Activated CD4-positive, alpha-beta T cell treated with anti-CD3 and anti-CD28 coated beads, Interleukin-2, amount 50 U/mL, for 4 hours (primary cell): Measurements from ENCODE around the gene ZFAND6.
"Not testable (repeated sequence)": the region's sequence is repeated elsewhere in the genome, so short reads cannot be mapped to it uniquely, and the experiment has no call there.

ENCODE experiments used
- DNase-seq, 2 experiments: peaks; one replicate each; pipeline ENCODE4 v3.0.0-alpha.2; 2020

The ZFAND6 gene

DNA sequence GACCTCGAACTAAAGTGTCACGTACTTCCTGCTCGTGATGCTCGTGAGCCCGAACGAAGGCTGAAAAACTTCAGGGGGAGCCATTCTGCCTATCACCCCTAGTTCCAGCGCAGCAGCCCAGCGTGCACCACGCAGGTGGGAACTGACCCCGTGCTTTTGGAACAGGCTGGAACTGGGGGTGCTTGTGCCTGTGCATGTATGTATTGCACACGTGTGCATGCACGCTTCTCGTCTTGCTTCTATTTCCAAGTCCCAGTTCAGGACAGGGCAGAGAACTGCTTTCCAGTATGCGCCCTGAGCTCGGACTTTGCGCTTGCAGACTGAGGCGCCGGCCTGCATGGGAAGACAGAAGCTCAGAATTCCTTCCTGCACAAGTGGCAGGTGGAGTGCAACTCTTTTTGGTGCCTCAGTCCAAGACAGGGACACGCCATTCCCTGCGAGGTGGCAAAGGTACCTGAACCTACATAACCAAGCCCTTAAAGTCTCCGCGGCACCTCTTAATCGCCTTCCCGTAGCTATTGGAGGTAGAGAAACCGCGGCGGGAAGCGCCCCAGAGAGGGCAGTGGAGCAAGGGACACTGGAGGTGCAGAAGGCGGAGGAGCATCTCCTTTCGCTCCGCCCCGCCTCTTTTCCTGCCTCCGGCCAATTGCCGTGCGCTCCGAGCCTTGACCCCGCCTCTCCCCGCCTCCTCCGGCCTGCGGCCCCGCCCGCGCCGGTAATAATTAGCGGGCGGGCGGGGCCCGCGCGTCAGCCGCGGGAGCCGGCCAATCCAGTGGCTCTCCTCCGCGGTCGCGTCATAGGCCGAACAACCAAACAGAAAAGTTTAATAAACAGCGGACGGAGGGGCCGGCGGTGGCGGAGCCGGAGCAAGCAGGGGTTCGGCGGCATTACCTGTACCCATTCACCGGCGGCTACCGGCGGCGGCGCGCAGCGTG, at the start of gene ZFAND6:
TSS of gene ZFAND6 (plus strand) at position 826 of the 935 bp plus-strand sequence. CDS start 60,669 bp downstream, outside the sequence.
- DNase-seq, result peak; percentile 92 to 93

DNA sequence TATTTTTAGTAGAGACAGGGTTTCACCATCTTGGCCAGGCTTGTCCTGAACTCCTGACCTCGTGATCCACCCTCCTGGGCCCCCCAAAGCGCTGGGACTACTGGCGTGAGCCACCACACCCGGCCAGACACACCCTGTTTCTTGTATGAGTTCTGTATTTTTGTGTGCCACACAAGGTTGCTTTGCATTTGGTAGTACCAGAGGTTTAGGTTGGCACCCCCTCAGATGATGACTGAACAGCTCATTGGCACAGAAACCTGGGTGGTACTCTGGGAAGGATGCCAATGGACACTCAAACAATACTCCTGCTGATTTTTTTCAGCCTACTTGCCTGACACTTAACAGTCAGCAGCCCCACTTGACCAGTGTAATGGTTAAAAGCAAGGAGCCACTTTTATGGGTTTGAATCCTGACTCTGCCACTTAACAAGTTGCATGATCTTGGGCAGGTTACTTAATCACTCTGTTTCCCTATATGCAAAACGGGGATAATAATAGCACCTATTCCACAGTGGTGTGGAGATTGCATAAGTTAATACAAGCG, 49.3 kb upstream of the ZFAND6 start:
- DNase-seq, result no peak

DNA sequence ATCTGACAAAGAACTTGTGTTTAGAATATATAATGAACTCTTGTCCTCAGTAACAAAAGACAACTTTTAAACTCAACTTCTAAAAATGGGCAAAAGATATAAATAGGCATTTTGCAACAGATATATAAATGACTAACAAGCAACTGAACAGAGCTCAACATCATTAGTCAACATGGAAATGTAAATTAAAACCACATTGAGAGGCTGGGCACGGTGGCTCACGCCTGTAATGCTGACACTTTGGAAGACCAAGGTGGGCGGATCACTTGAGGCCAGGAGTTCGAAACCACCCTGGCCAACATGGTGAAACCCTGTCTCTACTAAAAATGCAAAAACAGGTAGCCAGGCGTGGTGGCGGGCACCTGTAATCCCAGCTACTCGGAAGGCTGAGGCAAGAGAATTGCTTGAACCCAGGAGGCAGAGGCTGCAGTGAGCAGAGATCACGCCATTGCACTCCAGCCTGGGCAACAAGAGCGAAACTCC, 48.4 kb upstream of the ZFAND6 start:
- DNase-seq, result not testable (repeated sequence)

DNA sequence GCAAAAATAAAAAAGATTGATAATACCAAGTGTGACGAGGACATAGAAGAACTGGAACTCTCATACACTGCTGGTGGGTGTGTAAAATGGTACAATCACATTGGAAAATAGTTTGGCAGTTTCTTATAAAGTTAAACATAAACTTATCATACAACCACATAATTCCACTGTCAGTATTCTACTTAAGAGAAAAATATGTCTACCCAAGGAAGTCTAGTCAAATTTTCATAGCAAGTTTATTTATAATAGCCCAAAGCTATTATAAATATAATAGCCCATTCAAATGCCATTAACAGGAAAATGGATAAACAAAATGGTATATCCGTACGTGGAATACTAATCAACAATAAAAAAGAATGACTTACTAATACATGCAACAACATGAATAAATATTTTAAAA, 47.9 kb upstream of the ZFAND6 start:
- DNase-seq, result no peak

DNA sequence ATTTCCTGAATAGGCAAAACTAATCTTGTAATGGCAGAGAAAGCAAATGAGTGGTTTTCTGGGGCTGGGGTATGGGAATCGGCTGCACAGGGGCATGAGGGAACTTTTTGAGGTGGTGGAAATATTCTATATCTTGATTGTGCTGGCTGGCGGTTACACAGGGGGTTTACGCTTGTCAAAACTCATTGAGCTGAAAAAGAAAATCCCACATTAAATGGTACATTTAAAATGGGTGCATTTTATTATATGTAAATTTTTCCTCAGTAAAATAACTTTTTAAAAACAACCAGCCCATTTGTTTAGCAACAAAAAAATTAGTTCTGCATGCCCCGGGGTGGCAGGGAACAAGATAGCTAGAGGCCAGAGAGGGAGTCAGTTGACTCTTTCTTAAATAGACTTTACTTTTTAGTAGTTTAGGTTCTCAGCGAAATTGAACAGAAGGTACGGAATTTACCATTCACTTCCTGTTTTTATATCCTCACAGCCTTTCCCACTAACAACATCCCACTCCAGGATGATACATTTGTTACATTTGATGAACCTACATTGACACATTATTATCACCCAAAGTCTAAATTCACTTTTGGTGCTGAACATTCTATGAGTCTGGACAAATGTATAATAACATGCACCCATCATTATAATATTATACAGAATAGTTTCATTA, 47.3 kb upstream of the ZFAND6 start:
- no peak for DNase-seq

DNA sequence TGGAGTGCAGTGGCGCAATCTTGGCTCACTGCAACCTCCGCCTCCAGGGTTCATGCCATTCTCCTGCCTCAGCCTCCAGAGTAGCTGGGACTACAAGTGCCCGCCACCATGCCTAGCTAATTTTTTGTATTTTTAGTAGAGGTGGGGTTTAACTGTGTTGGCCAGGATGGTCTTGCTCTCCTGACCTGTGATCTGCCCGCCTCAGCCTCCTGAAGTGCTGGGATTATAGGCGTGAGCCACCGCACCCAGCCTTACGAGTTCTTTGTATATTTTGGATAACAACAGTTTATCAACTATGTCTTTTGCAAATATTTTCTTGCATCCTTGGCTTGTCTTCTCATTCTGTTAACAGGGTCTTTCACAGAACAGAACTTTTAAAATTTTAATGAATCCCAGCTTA, 45.3 kb upstream of the ZFAND6 start:
- not testable (repeated sequence) for DNase-seq

DNA sequence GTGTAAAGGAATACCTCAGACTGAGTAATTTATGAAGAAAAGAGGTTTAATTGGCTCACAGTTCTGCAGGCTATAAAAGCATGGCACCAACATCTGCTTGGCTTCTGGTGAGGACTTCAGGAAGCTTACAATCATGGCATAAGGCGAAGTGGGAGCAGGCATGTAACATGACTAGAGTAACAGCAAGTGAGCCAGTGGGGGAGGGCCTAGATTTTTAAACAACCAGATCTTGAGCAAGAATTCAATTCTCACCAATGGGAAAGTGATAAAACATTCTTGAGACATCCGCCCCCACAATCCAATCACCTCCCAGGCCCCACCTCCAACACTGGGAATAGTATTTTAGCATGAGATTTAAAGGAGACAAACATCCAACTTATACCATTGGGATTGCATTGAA, 44.3 kb upstream of the ZFAND6 start:
- no peak for DNase-seq

DNA sequence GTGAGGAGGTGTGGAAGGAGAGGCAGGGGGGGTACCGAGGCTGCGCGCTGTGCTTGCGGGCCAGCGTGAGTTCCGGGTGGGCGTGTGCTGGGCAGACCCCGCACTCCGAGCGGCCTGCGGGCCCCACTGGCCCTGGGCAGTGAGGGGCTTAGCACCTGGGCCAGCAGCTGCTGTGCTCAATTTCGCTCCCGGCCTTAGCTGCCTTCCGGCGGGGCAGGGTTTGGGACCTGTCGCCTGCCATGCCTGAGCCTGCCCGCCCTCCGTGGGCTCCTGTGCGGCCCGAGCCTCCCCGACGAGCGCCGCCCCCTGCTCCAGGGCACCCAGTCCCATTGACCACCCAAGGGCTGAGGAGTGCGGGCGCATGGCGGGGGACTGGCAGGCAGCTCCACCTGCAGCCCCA, 43.0 kb upstream of the ZFAND6 start:
- not testable (repeated sequence) for DNase-seq

DNA sequence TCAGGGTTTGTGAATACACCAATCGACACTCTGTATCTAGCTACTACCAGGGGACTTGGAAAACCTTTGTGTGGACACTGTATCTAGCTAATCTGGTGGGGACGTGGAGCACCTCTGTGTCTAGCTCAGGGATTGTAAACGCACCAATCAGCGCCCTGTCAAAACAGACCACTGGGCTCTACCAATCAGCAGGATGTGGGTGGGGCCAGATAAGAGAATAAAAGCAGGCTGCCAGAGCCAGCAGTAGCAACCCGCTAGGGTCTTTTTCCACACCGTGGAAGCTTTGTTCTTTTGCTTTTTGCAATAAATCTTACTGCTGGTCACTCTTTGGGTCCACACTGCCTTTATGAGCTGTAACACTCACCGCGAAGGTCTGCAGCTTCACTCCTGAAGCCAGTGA, 42.3 kb upstream of the ZFAND6 start:
- not testable (repeated sequence) for DNase-seq

DNA sequence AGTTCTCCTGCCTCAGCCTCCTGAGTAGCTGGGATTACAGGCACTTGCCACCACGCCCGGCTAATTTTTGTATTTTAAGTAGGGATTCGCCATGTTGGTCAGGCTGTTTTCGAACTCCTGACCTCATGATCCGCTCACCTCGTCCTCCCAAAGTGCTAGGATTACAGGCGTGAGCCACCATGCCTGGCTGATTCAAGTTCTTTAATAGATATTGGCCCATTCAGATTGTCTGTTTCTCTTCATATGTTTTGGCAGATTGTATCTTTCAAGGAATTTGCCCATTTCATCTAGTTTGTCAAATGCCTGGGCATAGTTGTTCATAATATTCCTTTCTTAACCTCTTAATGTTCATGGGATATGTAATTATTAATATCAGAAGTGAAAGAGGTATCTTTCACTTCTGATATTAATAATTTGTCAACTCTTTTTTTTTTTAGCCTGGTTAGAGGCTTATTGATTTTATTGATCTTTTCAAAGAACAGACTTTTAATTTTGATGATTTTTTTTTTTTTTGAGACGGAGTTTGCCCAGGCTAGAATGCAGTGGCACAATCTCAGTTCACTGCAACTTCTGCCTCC, 40.2 kb upstream of the ZFAND6 start:
- DNase-seq, result no peak

DNA sequence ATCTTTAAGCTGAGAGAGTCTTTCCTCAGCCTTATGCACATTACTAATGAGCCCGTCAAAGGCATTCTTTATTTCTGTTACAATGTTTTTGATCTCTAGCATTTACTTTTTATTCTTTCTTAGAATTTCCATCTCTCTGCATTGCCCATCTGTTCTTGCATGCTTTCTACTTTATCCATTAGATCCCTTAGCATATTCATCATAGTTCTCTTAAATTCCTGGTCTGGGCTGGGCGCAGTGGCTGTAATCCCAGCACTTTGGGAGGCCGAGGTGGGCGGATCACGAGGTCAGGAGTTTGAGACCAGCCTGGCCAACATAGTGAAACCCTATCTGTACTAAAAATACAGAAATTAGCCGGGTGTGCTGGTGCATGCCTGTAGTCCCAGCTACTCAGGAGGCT, 39.3 kb upstream of the ZFAND6 start:
- not testable (repeated sequence) for DNase-seq

DNA sequence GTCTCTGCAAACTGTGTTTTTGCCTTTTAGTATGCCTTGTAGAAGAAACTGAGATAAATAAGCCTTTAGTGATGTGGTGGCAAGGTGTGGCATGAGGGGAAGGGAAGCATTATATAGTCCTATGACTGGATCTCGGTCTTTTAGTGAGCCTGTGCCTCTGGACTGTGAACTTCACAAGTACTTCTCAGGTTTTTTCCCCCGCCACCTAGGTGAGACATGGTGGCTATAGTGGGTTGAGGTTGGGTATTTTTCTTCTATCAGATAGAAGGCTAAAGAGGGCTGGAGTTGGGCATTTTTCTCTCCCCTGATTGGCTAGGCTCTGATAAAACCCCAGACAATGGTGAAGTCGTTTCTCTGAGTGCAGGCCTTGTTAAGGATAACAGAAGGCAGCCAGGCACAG, 38.7 kb upstream of the ZFAND6 start:
- DNase-seq, result no peak

DNA sequence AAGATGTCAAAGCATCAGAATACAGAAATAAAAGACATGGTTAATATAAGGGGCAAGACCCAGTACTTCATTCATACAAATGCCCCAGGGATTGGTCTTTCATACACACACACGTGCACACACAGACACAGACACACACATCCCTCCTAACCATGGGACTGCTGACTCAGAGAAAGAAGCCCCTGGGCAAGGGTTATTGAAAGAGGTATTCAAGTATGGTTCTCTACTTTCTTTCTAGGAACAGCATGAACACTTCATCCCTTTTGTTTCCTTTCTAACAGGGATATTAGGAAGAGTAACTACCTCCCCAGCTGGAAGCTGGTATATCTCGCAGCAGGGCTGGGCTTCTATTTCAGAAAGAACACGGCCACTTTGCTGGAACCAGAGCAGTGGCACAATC, 33.2 kb upstream of the ZFAND6 start:
- DNase-seq, result no peak

DNA sequence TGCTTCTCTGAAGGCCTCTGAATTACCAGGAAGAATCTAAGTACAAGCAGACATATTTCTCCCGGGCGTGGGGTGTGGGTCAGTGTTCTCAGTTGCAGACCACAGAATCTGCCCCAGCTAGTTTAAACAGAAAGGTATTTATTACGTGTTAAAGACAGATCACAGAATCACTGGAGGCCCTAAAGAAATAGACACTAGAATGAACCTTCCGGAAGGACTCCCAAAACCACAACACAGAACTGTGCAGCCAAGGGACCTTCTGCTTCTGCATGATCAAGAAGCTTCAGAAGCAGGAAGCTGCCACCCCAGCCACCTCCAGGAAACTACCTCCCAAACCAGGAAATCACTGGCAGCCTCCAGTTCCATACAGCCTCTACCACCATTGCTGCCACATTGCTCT, 32.7 kb upstream of the ZFAND6 start:
- DNase-seq, result no peak

DNA sequence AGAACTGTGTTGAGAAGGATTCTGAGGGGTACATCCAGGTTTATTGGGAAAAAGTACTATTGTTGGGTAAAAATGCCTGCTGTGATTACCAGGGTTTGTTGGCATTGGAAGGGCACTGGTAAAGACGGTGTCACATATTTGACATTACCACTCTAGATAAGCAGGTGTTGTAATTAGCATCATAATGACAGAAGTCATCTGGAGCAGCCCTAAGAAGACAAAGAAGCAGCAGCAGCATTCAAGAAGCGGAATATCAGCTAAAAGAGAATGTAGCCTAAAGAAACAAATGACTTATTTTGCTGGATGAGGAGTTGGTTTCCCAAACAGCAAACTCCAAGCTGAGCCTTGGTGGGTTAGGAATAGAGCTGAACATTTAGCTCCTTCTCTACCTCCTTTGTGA, 30.5 kb upstream of the ZFAND6 start:
- no peak for DNase-seq

DNA sequence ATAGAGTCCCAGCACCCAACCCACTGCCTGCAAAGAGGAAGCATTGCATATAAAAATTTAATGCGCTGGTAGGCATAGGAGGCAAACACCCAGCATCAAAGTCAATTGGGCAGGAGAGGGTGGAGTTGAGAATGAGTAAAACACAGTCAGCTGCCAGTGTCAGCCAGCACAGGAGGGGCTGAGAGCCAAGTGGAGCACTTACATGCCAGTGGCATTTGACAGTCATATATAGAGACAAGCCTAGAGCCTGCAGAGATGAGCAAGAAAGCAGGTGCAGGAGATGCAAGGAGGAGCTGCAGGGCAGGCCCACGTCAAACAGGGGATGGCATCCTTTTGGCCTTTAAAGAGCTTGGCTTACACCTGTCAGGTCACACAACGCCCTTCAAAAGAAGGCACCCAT, 27.6 kb upstream of the ZFAND6 start:
- DNase-seq, result no peak

DNA sequence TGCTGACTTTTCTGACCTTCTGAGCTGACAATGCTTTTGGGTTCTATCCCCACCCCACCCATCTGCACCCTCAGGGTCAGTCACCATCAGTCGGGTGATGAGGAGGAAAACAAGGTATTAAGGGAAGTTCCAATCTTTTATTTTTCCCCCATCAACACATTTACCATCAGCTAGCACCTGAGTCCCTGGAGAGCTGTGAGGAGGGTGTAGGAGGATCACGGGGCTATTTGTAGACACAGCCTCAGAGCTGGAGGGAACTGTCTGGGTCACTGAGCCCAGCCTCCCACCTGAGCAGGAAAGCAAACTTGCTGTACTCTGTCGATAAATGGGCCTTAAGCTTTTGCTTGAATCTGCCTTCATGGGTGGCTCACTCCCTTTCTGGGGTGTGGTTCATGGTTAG, 24.8 kb upstream of the ZFAND6 start:
- no peak for DNase-seq

DNA sequence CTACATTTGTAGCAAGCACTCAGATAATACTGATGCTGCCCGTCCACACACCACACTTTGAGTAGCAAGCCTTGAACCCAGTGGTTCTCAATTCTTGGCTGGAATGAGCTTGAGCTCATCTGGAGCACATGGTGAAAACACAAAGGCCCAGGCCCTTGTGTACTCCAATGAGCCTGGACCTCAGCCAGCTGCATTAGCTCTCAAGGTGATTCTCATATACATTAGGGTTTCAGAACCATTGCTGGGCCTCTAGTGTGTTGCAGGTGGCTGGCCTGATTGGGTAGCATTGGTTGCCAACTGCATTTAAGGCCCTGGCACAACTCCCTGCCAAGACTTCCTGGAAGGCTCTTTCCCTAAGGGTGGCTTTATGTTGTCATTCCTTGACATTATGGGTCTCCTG, 23.4 kb upstream of the ZFAND6 start:
- DNase-seq, result no peak

DNA sequence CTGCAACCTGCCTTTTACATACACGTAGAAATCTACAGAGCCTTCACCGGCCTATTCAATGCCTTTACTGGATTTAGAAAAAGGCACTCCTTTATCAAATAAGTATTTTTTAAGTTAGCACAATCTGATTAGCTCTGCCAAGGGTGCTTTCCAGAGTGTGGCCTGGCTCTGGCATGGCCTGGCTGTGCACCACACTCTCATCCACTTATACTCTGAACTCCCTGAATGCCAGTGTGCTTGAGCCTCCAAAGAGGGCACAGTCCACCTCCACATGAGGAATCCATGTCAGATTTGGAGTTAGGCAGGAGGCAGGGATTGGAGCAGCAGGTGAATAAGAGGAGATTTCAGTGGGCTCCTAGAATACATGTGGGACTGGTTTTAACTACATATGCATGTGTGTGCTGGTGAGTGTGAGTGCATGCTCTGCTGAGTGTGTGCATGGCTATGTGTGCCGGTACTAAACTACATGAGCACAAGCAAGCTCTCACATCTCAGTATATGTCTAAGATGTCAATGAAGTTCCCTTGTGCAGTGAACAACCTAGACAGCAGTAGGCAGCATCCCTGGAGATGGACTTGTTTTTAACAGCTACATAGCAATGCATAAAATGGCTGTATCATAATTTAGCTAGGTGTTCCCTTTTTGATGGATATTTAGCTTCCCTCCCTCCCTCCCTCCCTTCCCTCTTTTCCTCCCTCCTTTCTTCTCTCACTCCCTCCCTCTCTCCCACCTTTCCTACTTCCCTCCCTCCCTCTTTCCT, 17.8 kb upstream of the ZFAND6 start:
- no peak for DNase-seq

DNA sequence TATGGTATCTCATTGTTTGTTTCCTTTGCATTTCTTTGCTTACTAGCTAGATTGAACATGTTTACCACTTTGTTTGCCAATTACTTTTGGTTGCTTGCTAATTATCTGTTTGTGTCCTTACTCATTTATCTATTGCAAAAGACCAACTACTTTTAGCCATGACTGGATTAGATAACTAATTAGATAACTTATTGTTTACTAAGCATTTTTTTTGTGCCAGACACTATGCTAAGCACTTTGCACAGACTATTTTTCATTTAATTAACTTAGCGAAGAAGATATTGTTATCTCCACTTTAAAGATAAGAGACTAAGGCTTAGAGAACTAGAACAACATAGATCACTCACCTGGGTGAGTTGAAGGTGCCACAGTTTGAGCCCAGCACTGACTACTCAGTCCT, 16.9 kb upstream of the ZFAND6 start:
- no peak for DNase-seq

DNA sequence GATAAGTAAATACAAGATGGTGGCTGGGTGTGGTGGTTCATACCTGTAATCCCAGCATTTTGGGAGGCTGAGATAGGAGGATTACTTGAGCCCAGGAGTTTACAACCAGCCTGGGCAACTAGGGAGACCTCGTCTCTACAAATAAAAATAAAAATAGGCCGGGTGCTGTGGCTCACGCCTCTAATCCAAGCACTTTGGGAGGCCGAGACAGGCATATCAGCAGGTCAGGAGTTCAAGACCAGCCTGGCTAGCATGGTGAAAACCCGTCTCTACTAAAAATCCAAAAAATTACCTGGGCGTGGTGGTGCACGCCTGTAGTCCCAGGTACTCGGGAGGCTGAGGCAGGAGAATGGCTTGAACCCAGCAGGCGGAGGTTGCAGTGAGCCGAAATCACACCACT, 14.3 kb upstream of the ZFAND6 start:
- DNase-seq, result not testable (repeated sequence)

DNA sequence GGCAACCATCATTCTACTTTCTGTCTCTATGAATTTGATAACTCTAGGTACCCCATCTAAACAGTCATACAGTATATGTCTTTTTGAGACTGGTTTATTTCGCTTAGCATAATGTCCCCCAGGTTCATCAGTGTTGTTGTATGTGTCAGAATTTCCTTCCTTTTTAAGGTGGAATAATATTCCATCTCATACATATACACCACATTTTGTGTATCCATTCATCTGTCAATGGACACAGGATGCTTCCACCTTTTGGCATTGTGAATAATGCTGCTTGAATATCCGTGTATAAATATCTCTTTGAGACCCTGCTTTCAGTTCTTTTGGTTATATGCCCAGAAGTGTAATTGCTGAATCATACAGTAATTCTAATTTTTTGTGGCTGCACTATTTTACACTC, 10.4 kb upstream of the ZFAND6 start:
- DNase-seq, result no peak
